ENCODE data around the gene FAM174B.
"Not testable (repeated sequence)": the region's sequence is repeated elsewhere in the genome, so short reads cannot be mapped to it uniquely, and the experiment has no call there.

Gene FAM174B

DNA sequence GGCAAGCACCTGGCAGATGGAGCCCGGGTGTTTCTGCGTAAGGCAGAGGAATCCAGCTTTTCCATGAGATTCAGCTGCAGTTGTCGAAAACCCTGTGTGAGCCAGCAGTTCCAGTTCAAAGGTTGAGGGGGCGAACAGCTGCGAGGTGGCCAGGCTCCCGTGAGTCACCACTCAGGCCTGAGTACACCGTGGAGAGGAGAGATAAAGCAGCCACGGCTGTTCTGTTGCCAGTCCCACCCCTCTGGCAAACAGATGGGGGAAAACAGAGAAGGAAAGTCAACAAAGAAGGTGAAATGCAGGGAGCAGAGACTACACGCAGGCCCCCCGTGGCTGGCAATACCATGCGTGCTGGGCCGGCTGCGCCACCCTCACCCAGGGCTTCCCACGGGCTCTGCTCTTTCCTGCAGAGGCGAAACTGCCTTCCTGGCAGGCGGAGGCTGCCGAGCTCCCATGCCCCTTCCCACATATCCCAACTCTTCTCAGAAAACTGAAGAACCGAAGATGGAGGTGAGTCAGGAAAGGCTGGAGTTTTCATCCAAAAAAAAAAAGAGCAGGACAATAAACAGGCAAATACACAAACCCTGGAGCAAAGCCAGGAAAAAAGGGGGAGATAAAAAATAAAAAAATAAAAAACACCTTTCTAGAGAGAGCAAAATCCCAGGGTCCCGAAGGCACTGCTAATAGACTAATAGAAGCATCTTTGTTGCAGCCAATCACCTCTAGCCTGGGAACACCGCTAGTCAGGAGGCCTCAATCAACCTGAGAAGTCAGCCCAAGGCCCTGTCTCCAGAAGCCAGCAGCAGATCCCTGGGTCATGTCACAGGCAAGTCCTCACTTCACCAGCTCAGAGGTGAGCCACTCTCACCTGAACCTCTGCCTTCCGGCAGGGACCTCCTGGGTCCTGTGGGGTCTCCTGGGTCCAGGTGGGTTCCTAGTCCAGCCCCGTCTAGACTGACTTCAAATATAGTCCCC lies 37.7 kb downstream of the FAM174B start:
- no peak for DNase-seq (ENCODE audit: low read depth in 2 of 2)

- no peak for DNase-seq (ENCODE audit: low read depth in 2 of 2)
These were observed 38.7 kb downstream of the FAM174B start for GRCh38 chr15:92616621-92617548.

- DNase-seq (ENCODE audit: low read depth in 2 of 2), result no peak
These were observed 40.5 kb downstream of the FAM174B start for GRCh38 chr15:92614791-92615785.

- no peak for DNase-seq (ENCODE audit: low read depth in 2 of 2)
These were observed 41.3 kb downstream of the FAM174B start for GRCh38 chr15:92614301-92614700.

DNA sequence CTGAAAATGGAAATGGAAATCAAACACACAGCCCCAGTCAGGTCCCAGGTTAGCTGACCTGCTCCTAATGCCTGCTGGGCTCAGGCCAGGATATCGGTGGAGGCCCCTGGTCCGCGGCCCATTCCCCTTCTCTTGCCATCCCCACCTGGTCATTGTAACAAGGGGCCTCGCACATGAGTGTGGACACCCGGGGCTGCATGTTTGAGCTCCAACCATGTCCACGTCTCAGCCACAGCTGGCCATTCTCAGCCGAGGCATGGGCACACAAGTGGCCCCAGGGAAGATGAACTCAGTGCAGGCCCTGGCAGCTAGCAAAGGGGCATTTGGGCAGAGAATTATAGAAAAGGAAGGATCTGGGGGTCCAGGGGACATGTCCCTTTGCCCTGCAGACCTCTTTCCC lies 41.7 kb downstream of the FAM174B start:
- DNase-seq (ENCODE audit: low read depth in 2 of 2), result no peak

- no peak for DNase-seq (ENCODE audit: low read depth in 2 of 2)
These were observed 42.7 kb downstream of the FAM174B start for GRCh38 chr15:92612891-92613290.

GRCh38 chr15:92611995-92612745 lies 43.4 kb downstream of the FAM174B start:
- DNase-seq (ENCODE audit: low read depth in 2 of 2), result no peak

DNA sequence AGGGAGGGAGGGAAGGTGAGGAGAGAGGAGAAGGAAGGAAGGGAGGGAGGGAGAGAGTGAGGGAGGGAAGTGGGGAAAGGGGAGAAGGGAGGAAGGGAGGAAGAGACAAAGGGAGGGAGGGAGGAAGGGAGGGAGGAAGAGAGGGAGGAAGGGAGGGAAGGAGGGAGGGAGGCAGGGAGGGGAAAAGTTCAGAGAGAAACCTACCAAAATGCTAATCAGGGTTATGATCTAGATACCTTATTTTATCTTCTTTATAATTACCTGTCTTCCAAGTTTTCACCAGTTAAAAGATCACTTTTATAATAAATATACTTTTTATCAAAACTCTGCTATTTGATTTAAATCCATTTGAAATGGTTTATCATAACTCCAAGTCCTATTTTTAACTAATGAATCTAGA lies 44.4 kb downstream of the FAM174B start:
- DNase-seq (ENCODE audit: low read depth in 2 of 2), result no peak

DNA sequence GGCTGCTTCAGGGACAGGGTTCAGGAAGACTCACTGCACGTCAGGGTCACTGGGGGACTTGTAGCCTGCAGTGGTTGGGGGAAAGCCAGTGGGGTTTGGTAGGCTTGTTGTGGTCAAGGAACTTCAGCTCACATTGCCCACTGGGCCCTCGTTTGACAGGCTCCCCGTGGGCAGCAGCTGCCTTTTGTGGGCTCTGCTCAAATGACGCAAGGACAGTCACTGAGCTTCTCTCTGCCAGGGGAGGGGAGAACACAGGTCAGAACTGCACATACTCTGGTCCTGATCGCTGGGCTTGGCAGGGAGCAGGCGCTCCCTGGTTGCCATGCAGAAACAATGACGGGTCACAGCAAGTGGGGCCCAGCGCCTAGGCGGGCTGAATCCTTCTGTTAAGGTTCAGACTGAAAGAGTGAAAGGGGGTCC lies 45.5 kb downstream of the FAM174B start:
- DNase-seq (ENCODE audit: low read depth in 2 of 2), result no peak

DNA sequence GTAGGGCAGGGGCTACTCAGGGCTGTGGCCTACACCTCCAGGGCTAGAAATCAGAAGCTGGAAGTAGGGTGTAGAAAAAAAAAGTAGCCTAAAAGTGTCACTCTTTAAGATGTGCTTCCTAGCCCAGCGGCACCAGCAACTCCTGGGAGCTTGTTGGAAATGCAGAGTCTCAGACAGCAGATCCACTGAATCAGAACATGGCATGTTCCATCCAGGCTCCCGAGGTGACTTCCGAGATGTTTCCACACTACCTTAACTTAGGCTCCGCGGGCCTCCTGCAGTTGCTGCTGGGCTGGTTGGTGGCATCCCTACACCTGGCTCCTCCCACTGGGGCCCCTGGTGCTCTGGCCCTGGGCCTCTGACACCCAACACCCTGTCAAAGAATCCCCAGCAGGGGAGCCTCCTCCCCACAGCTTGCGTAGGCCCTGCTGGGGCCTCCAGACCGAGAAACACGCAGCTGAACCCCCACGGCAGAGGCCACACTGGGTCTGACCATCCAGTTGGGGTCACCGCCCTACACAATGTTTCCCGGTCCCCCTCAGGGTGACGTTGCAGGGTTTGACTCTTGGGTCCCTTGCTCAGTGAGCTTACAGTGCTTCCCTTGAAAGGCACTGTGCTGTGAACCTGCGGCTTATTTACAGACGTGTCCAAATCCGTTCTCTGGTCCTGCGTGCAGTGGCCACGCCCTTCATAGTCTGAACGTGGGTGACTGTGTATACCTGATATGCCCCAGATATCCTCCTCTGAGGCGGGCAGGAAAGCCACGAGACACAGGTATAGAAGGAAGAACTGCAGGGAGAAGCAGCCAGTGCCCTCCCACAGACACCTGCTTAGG lies 46.5 kb downstream of the FAM174B start:
- DNase-seq (ENCODE audit: low read depth in 2 of 2), result no peak

GRCh38 chr15:92606836-92607150 lies 48.8 kb downstream of the FAM174B start:
- DNase-seq (ENCODE audit: low read depth in 2 of 2), result not testable (repeated sequence)

DNA sequence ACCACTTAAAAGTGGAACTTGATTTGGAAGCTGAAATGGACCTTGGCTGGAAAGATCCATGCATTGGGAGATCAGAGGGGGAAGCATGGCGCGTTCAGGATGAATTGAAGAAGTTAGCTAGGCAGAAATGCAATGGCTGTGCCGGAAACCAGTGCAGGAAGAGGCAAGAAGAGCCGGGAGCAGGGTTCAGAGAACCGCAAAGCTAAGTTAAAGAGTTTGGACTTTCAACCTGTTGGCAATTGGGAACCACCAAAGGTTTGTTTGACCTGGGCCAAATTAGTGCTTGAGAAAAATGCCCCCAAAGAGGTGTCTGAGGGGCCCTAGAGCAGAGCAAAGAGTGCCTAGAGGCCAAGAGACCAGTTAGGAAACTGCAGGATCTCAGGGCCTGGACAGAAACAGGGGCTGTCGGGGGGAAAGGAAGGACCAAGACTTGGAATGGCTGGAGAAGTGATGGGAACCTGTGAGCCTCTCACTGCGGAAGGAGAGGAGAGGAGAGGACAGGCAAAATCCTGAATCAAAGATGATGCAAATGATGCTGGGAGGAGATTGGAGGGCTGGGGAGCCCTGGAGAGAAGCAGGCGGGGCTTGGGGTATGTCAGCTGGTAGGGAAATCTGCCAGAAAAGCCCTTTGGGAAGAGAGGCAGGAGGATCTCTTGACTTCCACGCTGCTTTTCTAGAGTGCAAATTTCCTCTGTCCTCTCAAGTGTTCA lies 49.3 kb downstream of the FAM174B start:
- DNase-seq (ENCODE audit: low read depth in 2 of 2), result no peak

GRCh38 chr15:92605225-92605944 lies 50.2 kb downstream of the FAM174B start:
- no peak for DNase-seq (ENCODE audit: low read depth in 2 of 2)

GRCh38 chr15:92603743-92604470 lies 51.7 kb downstream of the FAM174B start:
- DNase-seq (ENCODE audit: low read depth in 2 of 2), result no peak

DNA sequence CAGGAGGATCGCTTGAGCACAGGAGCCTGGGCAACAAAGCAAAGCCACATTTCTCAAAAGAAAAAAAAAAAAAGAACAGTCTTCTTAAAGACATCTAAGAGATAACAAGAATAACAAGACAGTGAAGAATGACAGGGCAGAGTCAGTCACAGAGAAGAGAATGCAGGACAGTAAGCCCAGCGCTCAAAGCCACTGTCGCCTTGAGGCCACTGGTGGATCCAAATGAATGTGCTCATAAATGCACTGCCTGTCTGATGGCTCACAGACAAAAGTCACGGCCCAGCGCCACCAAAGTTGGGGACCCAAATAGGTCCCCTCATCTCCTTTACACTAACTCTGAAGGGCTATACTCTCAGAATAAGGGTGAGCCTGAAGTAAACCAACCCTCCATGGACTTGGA lies 52.3 kb downstream of the FAM174B start:
- DNase-seq (ENCODE audit: low read depth in 2 of 2), result no peak

DNA sequence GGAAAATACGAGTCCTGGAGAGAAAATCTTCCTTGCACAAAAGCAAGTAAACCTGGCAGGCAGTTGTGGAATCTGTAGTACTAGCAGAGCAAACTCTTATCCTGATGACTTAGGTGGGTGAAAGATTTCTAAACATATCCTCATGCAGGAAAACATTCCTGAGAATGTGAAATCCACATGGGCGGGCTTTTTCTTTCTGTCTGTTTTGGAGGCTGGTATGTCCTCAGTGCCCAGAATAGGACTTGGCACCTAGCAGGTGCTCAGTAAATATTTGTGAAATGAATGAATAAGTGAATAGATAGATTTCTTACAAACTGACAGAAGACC lies 53.3 kb downstream of the FAM174B start:
- no peak for DNase-seq (ENCODE audit: low read depth in 2 of 2)

DNA sequence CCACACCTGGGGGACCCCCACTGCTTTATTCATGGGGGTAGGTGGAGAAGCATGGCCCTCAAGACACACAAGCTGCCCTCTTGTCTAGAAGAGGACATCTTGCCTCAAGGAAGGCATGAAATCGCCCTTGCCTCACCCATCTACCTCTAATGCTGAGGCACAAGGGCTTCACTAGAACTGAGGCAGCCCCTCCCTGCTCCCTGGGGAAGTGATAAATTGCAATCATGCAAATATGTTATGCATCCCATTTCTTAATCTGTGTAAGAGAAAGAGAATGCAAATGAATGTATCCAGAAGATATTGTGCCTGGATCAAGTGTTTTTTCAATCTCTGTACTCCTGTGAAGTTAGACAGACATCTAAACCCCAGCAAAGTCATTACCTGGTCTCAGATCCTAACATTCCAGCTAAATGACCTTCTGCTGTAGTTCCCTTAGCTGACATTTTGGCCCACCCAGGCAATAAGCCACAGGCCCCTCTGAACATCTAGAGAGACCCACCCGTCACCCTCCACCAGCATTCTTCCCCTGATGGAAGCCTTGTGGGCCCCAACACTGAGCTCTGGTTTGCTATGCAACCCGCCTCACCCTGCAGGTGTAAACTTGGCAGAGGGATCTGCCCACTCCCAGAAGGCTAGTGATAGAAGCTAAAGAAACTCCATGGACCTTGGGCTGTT lies 53.8 kb downstream of the FAM174B start:
- no peak for DNase-seq (ENCODE audit: low read depth in 2 of 2)
